ENCODE data around the gene SLC28A2.
"Not testable (repeated sequence)": the region's sequence is repeated elsewhere in the genome, so short reads cannot be mapped to it uniquely, and the experiment has no call there.

SLC28A2 gene

DNA sequence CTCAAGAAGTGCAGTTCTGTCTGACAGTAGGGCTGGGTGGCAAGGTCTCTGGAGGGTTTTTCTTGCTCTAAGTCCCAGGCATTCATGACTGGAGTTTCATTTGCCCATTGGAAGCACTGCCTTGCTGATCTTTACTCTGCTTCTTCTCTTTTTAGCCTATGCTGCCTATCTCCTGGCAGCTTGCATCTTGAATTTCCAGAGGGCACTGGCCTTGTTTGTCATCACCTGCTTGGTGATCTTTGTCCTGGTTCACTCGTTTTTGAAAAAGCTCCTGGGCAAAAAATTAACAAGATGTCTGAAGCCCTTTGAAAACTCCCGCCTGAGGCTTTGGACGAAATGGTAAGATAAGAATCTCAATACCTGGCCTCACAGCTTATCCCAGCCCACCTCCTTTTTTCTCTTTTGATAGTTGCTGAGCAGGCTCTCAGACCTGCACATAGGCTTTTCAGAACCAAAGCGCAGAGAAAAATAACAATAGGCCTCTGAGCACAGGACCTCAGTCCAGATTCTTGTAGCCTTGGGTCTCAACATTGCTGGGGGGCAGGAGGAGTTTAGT, 10.9 kb downstream of the SLC28A2 start:
- no peak for DNase-seq

DNA sequence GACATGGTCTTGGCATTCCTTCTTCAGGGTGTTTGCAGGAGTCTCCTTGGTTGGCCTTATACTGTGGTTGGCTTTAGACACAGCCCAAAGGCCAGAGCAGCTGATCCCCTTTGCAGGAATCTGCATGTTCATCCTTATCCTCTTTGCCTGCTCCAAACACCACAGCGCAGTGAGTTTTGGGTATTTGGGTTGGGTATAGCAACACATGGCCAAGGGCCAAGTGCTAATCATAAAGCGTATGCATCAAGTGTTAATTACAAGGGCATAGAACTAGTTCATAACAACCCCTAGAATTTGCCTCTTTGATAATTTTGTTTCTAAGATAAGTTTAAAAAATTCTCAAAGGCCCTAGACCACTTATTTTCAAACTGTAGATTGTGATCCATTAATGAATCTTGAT, 11.8 kb downstream of the SLC28A2 start:
- no peak for DNase-seq

DNA sequence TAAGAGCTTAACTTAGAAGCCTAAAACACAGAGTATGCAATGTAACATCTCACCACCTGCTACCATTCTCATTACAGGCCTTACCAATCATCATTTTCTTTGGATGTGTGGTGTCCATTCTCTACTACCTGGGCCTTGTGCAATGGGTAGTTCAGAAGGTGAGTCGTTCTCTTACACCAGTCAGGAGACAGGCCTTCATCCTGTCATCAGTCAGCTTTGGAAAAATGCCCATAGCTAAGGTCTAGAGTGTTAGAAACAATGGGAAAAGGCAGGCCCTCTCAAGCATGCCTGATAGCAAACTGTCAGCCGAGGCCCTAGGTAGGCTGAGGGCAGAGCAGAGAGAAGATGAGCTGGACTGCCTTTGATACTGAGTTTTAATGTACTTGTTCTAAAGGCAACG, 13.5 kb downstream of the SLC28A2 start:
- DNase-seq: no peak

DNA sequence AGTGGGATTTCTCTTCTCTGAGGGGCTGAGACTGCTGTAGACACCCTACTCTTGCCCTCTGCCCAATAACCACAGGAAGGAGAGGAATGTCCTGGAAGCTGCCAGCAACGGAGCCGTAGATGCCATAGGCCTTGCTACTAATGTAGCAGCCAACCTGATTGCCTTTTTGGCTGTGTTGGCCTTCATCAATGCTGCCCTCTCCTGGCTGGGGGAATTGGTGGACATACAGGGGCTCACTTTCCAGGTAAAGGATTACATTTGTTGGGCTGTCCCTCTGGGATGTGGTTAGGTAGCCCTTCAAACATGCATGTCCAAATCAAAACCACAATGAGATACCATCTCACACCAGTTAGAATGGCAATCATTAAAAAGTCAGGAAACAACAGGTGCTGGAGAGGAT, 16.1 kb downstream of the SLC28A2 start:
- no peak for DNase-seq

DNA sequence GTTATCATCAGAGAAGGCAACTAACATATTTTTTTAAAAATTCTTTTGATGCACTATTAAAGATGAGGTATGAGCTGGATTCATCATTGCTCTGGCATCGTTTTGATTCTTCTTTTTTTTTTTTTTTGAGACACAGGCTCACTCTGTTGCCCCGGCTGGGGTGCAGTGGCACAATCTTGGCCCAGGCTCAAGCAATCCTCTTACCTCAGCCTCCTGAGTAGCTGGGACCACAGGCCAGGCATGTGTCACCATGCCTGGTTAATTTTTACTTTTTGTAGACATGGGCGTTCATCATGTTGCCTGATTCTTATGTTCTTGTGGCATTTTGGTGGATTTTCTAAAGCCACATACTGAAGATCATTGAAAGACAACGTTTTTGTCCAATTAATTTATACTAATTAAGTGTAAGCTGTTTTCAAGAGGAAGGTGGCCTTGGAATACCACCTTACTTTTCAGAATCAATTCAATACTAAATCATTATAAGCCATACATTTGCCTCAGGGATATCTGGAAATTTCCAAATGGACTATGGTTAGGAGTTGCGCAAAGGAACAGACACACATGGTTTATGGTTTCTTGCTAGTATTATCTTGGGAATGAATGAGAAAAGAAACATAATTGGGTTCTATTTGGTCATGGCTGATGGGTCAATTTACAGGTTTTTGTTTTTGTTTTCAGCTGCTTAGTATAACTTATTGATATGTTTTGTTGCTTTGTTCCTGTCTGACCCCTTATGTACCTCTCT, 22.8 kb downstream of the SLC28A2 start:
- no peak for DNase-seq

DNA sequence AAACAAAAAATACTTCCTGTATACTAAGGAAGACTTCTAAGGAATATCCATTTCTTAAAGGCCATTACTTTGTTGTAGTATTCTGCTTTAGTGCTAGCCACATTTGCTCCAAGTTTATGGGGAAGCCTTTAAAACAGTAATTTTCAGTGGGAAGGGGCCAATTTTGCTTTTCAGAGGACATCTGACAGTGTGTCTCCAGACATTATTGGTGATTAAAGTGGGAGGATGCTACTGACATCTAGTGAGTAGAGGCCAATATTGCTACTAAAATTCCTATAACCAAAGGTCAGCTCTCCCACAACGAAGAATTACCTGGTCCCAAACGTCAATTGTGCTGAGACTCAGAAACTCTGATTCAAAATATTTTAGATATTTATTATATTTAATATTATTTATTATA, 24.8 kb downstream of the SLC28A2 start:
- DNase-seq: no peak

DNA sequence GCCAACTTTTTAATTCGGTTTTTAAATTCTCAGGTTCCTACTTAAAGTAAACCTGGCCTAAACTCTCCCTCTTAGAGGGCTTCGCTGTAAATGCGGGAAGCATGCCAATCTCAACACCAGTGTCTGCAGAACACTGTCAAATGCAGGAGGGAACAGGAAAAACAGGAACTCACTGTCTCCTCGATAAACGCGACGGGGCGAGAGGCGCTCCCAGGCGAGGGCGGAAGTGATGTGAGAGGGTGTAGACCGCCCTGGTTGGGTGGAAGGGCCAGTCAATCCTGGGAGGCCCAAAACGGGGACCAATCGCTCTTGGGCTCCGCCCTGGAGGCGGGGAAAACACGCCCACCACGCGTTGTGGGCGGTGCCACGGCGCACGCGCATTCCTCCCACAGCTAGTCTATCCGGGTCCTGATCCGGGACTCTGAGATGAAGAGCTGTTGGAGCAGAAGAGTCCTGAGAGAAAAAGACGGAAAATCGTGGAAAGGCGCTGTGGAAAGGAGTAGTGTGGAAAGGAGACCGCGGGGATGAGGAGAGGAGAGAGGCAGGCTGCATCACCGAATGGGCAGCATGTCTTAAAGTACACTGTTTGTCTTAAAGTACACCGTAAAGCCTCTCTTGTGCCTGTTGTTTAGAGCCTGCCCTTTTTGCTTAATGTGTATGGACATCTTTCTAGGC, 27.1 kb downstream of the SLC28A2 start:
- DNase-seq: peak; percentile 84

DNA sequence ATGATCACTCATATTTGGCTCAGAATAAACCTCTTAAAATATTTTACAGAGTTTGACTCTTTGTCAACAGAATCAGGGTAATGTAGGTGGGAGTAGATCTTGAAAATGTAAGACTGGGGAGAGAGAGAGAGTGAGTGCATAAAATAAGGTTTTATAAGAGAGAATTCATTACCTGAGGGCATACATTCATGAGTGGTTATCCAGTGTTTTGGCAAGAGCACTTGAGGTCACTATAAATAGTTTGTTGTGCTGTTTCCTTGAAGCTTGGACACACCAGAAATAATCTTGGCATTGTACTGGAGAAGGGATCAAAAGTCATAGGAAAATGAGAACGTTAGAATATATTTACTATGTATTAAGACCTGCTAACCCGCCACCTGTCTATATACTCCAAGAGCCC, 33.4 kb downstream of the SLC28A2 start:
- DNase-seq: no peak

DNA sequence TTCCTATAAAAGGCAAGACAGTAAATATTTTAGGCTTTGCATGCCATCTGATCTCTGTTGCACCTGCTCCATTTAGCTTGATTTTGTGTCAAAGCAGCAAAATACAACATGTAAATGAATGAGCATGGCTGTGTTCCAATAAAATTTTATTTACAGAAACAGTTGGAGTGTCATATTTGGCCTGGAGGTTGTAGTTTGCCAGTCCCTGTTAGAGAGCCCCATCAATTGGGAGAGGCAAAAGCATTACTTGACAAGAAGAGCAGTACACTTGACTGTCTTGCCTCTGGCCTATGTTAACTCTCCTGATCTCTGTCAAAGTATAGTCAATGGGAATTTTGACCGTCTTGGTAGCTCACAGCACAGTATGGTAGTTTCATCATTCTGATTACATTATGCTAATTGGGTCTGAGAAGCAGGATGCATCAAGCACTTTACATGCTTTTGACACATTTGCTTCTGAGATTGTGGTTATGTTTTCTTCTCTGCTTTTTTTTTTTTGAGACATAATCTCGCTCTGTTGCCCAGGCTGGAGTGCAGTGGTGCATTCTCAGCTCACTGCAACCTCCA, 35.4 kb downstream of the SLC28A2 start:
- no peak for DNase-seq

DNA sequence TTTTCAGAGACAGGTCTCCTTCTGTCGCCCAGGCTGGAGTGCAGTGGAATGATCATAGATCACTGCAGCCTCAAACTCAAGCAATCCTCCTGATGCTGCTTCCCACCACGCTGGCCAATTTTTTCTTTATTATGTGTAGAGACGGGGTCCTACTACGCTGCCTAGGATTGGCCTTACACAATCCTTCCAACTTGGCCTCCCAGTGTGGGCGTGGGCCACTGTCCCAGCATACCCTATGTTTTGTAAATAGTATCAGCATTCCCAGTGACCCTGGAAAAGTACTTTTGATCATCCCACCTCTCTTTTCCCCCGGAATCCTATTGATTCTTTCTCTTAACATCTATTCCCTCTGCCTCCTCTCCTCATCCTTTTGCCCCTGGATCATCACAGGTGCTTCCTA, 36.9 kb downstream of the SLC28A2 start:
- DNase-seq: no peak

DNA sequence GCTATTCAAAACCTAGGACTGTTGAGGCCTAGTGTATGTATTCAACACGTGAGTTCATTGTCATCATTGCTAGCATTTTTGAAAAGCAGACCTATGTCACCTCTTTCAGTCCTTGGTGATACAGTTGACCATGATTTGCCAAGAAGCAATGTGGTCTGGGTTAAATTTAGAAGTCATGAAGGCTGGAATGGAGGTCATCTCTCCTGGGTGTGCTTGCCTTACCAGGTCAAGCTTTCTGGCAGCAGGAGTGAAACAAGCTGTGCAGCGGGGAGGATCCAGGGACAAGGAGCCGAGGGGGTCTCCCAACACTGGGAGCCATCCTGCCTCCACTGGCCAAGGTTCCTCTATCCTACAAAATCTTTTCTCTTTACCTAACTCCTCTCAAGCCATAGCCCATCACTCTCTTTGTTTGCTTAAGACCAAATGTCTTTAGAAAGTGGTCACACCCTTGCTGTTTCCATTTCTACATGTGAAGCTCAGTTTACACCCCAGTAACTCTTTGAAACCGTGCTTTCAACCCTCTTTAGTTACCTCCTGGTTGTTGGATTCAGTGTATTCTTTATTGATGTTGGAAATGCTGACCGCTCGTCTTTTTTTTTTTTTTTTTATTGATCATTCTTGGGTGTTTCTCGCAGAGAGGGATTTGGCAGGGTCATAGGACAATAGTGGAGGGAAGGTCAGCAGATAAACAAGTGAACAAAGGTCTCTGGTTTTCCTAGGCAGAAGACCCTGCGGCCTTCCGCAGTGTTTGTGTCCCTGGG, 40.0 kb downstream of the SLC28A2 start:
- DNase-seq: no peak

DNA sequence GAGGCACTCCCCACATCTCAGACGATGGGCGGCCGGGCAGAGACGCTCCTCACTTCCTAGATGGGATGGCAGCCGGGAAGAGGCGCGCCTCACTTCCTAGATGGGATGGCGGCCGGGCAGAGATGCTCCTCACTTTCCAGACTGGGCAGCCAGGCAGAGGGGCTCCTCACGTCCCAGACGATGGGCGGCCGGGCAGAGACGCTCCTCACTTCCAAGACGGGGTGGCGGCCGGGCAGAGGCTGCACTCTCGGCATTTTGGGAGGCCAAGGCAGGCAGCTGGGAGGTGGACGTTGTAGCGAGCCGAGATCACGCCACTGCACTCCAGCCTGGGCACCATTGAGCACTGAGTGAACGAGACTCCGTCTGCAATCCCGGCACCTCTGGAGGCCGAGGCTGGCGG, 41.3 kb downstream of the SLC28A2 start:
- not testable (repeated sequence) for DNase-seq

DNA sequence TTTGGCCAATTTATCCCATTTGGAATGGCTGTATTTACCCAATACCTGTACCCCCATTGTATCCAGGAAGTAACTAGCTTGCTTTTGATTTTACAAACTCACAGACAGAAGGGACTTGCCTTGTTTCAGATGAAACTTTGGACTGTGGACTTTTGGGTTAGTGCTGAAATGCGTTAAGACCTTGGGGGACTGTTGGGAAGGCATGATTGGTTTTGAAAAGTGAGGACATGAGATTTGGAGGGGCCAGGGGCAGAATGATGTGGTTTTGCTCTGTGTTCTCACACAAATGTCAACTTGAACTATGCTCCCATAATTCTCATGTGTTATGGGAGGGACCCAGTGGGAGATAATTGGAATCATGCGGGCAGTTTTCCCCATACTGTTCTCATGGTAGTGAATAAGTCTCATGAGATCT, 46.9 kb downstream of the SLC28A2 start:
- DNase-seq: not testable (repeated sequence)

DNA sequence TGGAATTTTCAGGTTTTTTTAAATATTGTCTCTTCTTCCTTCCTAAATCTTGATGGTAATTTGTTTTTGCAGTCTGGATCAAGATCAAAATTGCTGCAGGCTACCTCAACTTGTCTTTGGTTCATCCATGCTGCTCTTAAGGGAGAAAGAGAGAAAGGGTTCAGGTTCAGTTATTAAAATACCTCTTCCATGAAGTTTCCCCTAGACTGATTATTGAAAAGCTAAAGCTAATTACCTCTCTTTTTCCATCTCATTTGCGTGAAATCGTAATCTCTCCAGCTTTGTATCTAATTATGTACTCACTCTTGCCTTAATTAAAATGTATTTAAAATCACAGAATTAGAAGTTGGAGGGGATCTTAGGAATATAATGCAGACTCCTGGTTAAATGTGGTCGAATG, 52.7 kb downstream of the SLC28A2 start:
- DNase-seq: no peak

DNA sequence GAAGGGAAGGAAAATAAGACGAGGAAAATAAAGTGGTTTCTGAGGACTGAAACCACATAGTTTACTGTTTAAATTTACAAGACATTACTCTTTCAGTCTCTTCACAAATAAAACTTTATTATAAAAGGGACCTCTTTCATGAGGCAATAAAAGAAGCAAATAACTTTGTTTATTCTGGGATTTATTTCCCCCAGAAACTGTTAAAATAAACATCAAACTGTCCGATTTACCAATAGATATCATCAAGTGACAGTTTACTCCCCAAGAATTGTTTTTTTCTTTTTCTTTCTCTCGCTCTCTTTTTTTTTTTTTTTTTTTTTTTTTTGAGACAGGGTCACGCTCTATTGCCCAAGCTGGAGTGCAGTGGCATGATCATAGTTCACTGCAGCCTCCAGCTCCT, 54.1 kb downstream of the SLC28A2 start:
- no peak for DNase-seq

DNA sequence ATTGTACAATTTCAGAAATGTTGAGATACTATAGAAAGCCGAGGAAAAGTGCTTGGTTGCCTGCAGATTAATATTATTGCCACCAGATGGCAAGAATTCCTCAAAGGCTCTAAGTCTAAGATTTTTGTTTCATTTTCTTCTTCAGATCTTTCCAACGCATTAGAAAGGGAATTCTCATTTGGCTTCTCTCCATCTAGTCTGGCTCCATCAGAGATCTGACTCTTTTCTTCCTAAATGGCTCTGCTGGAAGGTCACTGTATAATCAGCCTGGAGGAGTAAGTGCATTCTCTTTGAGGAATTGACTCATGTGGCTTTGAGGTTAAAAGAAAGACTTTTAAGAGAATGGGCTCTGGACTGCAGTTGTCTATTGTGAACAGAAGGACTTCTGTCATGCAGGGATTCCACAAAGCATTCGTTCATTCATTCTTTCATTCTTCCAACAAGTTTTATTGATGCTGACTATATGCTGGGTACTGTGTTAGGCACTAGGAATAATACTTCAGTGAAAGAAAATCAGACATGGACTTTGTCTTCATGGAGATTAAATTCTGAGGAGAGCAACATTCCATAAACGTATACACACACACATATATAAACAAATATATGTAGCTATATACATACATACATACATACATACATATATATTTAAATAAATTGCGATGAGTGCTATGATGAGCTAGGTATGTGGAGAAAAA, 55.3 kb downstream of the SLC28A2 start:
- DNase-seq: no peak

DNA sequence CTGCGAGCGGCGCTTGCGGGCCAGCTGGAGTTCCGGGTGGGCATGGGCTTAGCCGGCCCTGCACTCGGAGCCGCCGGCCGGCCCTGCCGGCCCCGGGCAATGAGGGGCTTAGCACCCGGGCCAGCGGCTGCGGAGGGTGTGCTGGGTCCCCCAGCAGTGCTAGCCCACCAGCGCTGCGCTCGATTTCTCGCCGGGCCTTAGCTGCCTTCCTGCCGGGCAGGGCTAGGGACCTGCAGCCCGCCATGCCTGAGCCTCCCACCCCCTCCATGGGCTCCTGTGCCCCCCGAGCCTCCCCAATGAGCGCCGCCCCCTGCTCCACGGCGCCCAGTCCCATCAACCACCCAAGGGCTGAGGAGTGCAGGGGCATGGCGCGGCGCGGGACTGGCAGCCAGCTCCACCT, 62.1 kb downstream of the SLC28A2 start:
- DNase-seq: not testable (repeated sequence)

DNA sequence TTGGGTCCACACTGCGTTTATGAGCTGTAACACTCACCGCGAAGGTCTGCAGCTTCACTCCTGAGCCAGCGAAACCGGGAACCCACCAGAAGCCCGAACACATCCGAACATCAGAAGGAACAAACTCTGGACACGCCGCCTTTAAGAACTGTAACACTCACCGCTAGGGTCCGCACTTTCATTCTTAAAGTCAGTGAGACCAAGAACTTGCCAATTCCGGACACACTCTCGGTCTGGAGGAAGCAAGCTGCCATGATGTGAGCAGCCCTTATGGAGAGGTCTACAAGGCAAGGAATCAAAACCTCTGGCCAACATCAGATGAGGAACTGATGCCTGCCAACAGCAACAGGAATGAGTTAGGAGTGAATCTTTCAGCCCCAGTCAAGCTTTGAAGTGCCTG, 62.9 kb downstream of the SLC28A2 start:
- no peak for DNase-seq

DNA sequence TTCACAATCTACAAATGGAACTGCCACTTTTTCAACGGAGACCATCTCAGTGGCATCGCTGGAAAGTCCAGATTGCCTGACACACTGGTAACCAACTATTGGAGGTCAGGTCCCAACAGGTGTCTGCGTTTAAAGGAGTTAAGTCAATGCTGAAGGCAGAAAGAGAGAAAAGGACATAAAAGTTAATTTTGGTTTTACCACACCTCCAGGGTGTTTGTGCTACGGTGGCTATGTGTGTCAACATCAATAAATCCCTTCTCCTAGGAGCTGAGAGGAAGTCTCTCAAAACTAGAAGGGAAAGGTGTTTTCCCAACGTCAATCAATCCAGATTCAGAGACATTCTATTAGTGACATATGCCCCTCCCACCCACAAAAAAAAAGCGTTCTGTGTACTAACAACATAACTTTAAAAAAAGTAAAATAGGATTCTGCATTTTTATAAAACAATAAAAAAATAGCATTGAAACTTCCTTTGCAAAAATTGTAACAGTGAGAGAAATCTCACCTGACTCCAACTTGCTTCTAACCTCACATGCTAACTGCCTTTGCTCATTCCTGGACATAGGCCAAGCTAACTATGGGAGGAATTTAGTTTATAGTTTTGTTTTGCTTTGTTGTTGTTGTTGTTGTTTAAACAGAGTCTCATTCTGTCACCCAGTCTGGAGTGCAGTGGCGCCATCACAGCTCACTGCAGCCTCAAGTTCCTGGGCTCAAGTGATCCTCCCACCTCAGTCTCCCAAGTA, 67.6 kb downstream of the SLC28A2 start:
- DNase-seq: no peak

DNA sequence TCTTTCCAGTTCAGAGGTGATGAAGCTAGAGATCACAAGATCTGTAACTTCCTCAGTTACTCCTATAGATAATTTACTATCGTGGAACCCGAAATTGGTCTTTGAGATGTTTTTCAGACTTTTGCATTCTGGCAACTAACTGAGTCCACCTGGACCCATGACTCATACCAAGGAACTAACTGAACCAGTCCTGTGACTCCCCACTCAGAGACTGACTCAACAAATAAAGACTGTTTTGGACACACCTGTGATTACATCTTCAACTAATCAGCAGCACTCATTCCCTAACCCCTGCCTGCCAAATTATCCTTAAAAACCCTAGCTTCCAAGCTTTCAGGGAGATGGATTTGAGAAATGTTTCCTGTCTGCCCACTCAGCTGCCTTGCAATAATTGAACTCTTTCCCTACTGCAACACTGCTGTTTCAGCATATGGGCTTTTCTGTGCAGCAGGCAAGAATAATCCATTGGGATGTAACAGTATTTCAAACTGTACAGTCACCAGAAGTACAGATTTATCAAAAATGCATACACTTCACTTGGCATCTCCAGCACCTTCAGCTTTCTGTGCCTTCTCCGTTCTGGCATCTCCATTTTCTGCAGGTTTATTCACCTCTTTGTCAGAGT, 68.7 kb downstream of the SLC28A2 start:
- DNase-seq: no peak

DNA sequence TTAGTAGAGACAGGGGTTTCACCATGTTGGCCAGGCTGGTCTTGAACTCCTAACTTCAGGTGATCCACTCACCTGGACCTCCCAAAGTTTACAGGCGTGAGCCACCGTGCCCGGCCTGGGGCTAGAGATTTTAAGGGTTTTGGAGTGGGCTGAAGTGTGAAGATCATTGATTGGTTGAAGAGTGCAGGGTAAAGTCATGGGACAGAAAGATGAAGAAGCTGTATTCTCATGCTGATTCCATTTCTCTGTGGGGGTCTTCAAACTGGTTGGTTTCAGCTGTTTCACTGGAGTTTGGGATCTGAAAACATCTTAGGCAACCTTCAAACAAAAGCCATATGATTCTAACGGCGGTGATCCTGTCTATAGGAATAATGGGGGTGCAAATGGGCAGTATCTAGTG, 74.2 kb downstream of the SLC28A2 start:
- no peak for DNase-seq

DNA sequence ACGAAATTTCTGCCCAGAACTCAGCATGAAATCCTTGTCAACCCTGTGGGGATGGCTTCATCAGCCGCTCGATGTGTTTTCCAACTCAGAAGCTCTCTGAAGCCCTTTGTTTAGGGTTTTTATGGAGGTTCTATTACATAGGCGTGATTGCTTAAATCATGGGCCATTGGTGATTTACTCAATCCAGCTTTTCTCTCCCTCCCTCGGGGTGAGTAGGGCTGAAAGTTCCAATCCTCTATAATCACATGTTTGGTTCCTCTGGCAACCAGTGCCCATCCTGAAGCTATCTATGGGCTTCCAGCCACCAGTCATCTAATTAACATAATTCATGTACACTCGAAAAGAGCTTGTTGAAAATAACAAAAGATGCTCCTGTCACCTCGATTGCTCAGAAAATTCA, 74.7 kb downstream of the SLC28A2 start:
- DNase-seq: no peak

Measured in DMS79 (cell line).